IMR-90 (cell line): ENCODE results near the gene BFSP1. TPM values are rescaled to one million over a fixed set of nuclear protein-coding genes. Genes with fewer than 3 reads are reported as not detected.

ENCODE experiments used
- ATAC-seq: fragments of 200-7000 bp; cut with Tn5 transposase; 2 replicates; pipeline ENCODE4 v1.9.1; 2020; ENCODE audit warnings: low read depth, mild to moderate bottlenecking, moderate library complexity
- BruUV-seq: library from RNA; stranded (reverse); fragments of 400-500 nt; replicated peaks from 2 replicates; lab custom pipeline; 2021; lab: Mats Ljungman, UMichigan
- CTCF ChIA-PET: fragments of 300-600 bp; formaldehyde crosslinking; extraction: SDS; loops from one replicate; lab custom pipeline; 2021; ENCODE audit warnings: antibody characterized with exemption; lab: Yijun Ruan, JAX
- POLR2A ChIA-PET: fragments of 300-600 bp; sonication (Branson Sonifier 250); formaldehyde crosslinking; loops from one replicate; lab custom pipeline; 2022; ENCODE audit warnings: antibody characterized with exemption; ENCODE audit not compliant: unreplicated experiment; lab: Charles Lee
- DNase-seq: peaks from one replicate; pipeline ENCODE4 v3.0.0; 2013
- H2AFZ ChIP-seq: replicated peaks from 2 replicates; pipeline ENCODE3; 2013; ENCODE audit warnings: low read length, mild to moderate bottlenecking; ENCODE audit not compliant: poor library complexity
- H2AK5ac ChIP-seq: 2 replicates; pipeline ENCODE4 v1.6.1; 2013; ENCODE audit warnings: low read depth, low read length, inconsistent platforms
- H2AK9ac ChIP-seq: replicated peaks from 2 replicates; pipeline ENCODE3; 2013; ENCODE audit warnings: mild to moderate bottlenecking, low read depth, low read length, moderate library complexity; ENCODE audit not compliant: poor library complexity
- H2BK120ac ChIP-seq: 2 replicates; pipeline ENCODE4 v1.6.1; 2013; ENCODE audit warnings: low read depth, low read length, inconsistent platforms
- H2BK15ac ChIP-seq: 3 replicates; pipeline ENCODE4 v1.6.1; 2013; ENCODE audit warnings: low read depth, low read length, inconsistent platforms
- H2BK20ac ChIP-seq: 2 replicates; pipeline ENCODE4 v1.6.1; 2013; ENCODE audit warnings: low read depth, mild to moderate bottlenecking, inconsistent platforms, low read length, moderate library complexity
- H2BK5ac ChIP-seq: 2 replicates; pipeline ENCODE4 v1.6.1; 2013; ENCODE audit warnings: mild to moderate bottlenecking, low read depth, low read length, inconsistent platforms; ENCODE audit not compliant: poor library complexity, severe bottlenecking
- H3K14ac ChIP-seq: replicated peaks from 2 replicates; pipeline ENCODE4 v1.6.1; 2013; ENCODE audit warnings: low read depth, low read length, inconsistent platforms
- H3K18ac ChIP-seq: 2 replicates; pipeline ENCODE4 v1.6.1; 2013; ENCODE audit warnings: low read depth, low read length, control low read depth
- H3K23ac ChIP-seq: 2 replicates; pipeline ENCODE4 v1.6.1; 2013; ENCODE audit warnings: low read depth, low read length, inconsistent platforms
- H3K27ac ChIP-seq: 2 replicates; pipeline ENCODE4 v1.5.1; 2013; ENCODE audit warnings: mild to moderate bottlenecking, control low read depth, low read length; ENCODE audit not compliant: insufficient read depth
- H3K27me3 ChIP-seq: 2 replicates; pipeline ENCODE4 v1.6.1; 2013; ENCODE audit warnings: low read length; ENCODE audit not compliant: control insufficient read depth, insufficient read depth
- H3K36me3 ChIP-seq: 2 replicates; pipeline ENCODE4 v1.6.1; 2013; ENCODE audit warnings: low read length, mixed read lengths; ENCODE audit not compliant: control insufficient read depth, insufficient read depth
- H3K4ac ChIP-seq: 2 replicates; pipeline ENCODE4 v1.6.1; 2013; ENCODE audit warnings: low read depth, low read length, inconsistent platforms
- H3K4me1 ChIP-seq: 2 replicates; pipeline ENCODE4 v1.6.1; 2013; ENCODE audit warnings: low read length, mixed read lengths; ENCODE audit not compliant: control insufficient read depth, insufficient read depth
- H3K4me2 ChIP-seq: 2 replicates; pipeline ENCODE4 v1.6.1; 2013; ENCODE audit warnings: low read depth, mild to moderate bottlenecking, control low read depth, low read length, moderate library complexity
- H3K4me3 ChIP-seq: 2 replicates; pipeline ENCODE4 v1.5.1; 2013; ENCODE audit warnings: low read depth, mild to moderate bottlenecking, control low read depth, low read length, moderate library complexity; ENCODE audit not compliant: insufficient read depth
- H3K56ac ChIP-seq: 2 replicates; pipeline ENCODE4 v1.6.1; 2013; ENCODE audit warnings: low read length, inconsistent platforms; ENCODE audit not compliant: insufficient read depth; ENCODE audit errors: extremely low read depth
- H3K79me1 ChIP-seq, 2 experiments: 2 replicates each; pipeline ENCODE4 v1.6.1; 2013; ENCODE audit warnings: low read length in 2 of 2, inconsistent platforms in 1 of 2, low read depth in 1 of 2
- H3K9ac ChIP-seq: 2 replicates; pipeline ENCODE4 v1.6.1; 2013; ENCODE audit warnings: low read depth, low read length, control low read depth
- H3K9me1 ChIP-seq: 2 replicates; pipeline ENCODE4 v1.6.1; 2013; ENCODE audit warnings: low read length, inconsistent platforms; ENCODE audit not compliant: insufficient read depth
- H3K9me3 ChIP-seq: 2 replicates; pipeline ENCODE4 v1.6.1; 2013; ENCODE audit warnings: low read length; ENCODE audit not compliant: control insufficient read depth, insufficient read depth
- H4K20me1 ChIP-seq: 2 replicates; pipeline ENCODE4 v1.6.1; 2013; ENCODE audit warnings: low read length, inconsistent platforms; ENCODE audit not compliant: insufficient read depth
- H4K5ac ChIP-seq: 2 replicates; pipeline ENCODE4 v1.6.1; 2013; ENCODE audit warnings: mild to moderate bottlenecking, low read depth, low read length, control low read depth
- H4K8ac ChIP-seq, 2 experiments: 2 replicates each; pipeline ENCODE4 v1.6.1; 2013; ENCODE audit warnings: low read depth in 2 of 2, low read length in 2 of 2, control low read depth in 1 of 2, inconsistent platforms in 1 of 2
- H4K91ac ChIP-seq: 2 replicates; pipeline ENCODE4 v1.6.1; 2013; ENCODE audit warnings: low read depth, low read length, inconsistent platforms; ENCODE audit not compliant: insufficient read depth
- BHLHE40 ChIP-seq: fragments of 150-350 bp; IDR thresholded peaks from 2 replicates; pipeline ENCODE4 v1.6.1; 2016; ENCODE audit warnings: mild to moderate bottlenecking, low read depth, low read length
- CEBPB ChIP-seq: IDR thresholded peaks from 2 replicates; pipeline ENCODE4 v1.6.1; 2012; ENCODE audit warnings: low read depth, low read length, improper control_type of control experiment
- CHD1 ChIP-seq: IDR thresholded peaks from 2 replicates; pipeline ENCODE4 v1.6.1; 2012; ENCODE audit warnings: low read depth, low read length, improper control_type of control experiment
- FOS ChIP-seq: fragments of 150-350 bp; IDR thresholded peaks from 2 replicates; pipeline ENCODE4 v1.6.1; 2016; ENCODE audit warnings: low read depth, low read length
- MAFK ChIP-seq: IDR thresholded peaks from 2 replicates; pipeline ENCODE4 v1.6.1; 2012; ENCODE audit warnings: low read depth, low read length, improper control_type of control experiment
- MAZ ChIP-seq: IDR thresholded peaks from 2 replicates; pipeline ENCODE4 v1.6.1; 2012; ENCODE audit warnings: low read depth, mild to moderate bottlenecking, low read length, improper control_type of control experiment, moderate library complexity, borderline replicate concordance
- MXI1 ChIP-seq: IDR thresholded peaks from 2 replicates; pipeline ENCODE4 v1.6.1; 2012; ENCODE audit warnings: low read depth, mild to moderate bottlenecking, low read length, moderate library complexity, borderline replicate concordance
- NFE2L2 ChIP-seq: fragments of 150-350 bp; IDR thresholded peaks from 2 replicates; pipeline ENCODE4 v1.6.1; 2016; ENCODE audit warnings: low read depth, mild to moderate bottlenecking, low read length
- POLR2A ChIP-seq: IDR thresholded peaks from 2 replicates; pipeline ENCODE4 v1.6.1; 2012; ENCODE audit warnings: mild to moderate bottlenecking, low read depth, low read length
- RCOR1 ChIP-seq: IDR thresholded peaks from 2 replicates; pipeline ENCODE4 v1.6.1; 2012; ENCODE audit warnings: mild to moderate bottlenecking, low read length, improper control_type of control experiment; ENCODE audit not compliant: insufficient replicate concordance
- RFX5 ChIP-seq: IDR thresholded peaks from 2 replicates; pipeline ENCODE4 v1.8.0; 2012; ENCODE audit warnings: low read depth, mild to moderate bottlenecking, low read length, moderate library complexity
- SMC3 ChIP-seq: fragments of 150-350 bp; IDR thresholded peaks from 2 replicates; pipeline ENCODE4 v1.6.1; 2016; ENCODE audit warnings: low read depth, mild to moderate bottlenecking, antibody characterized with exemption, low read length, moderate library complexity
- WGBS, 2 experiments: methylation state at CpG; one replicate each; pipeline versions ENCODE4 v1.1.5 to v1.1.7; 2013; ENCODE audit warnings: missing lambda C conversion rate in 2 of 2; ENCODE audit not compliant: insufficient read length in 1 of 2; ENCODE audit errors: extremely low coverage in 2 of 2; 5-methylcytosine and 5-hydroxymethylcytosine counted together
- dilution Hi-C: fragments of 300-500 bp; cut with HindIII; formaldehyde crosslinking; loops from one replicate; pipeline ENCODE4 v1.14.3; 2018; ENCODE audit warnings: low sequenced_read_pairs; ENCODE audit not compliant: unreplicated experiment
- in situ Hi-C: fragments of 300-500 bp; cut with MboI; formaldehyde crosslinking; loops from 3 replicates; pipeline ENCODE4 v1.14.3; 2019; ENCODE audit warnings: low sequenced_read_pairs, inconsistent platforms, mixed read lengths
- intact Hi-C: fragments of 100-400 bp; cut with micrococcal nuclease; formaldehyde crosslinking; loops from 2 replicates; pipeline ENCODE4 v1.10.0; 2022
- polyA plus RNA-seq, 3 experiments: library from polyadenylated mRNA; depleted of rRNA; stranded (reverse); fragments of >200 nt; gene quantifications; 2 replicates each; pipeline ENCODE4 v1.2.3, GENCODE V29; 2012; ENCODE audit warnings: low replicate concordance in 1 of 3
- total RNA-seq: library from RNA; depleted of rRNA; stranded (reverse); fragments of >200 nt; gene quantifications from 2 replicates; pipeline ENCODE4 v1.2.3, GENCODE V29; 2012
- TF ChIP-seq, protein P1 (sequence below): fragments of 150-350 bp; IDR thresholded peaks from 2 replicates; pipeline ENCODE4 v1.6.1; 2016; ENCODE audit warnings: low read depth, mild to moderate bottlenecking, low read length, moderate library complexity, borderline replicate concordance
- TF ChIP-seq, protein P2 (sequence below): conservative IDR thresholded peaks from 2 replicates; pipeline ENCODE4 v1.5.1; 2012; ENCODE audit warnings: mild to moderate bottlenecking, low read depth, low read length, improper control_type of control experiment
- TF ChIP-seq, protein P3 (sequence below): fragments of 150-350 bp; IDR thresholded peaks from 2 replicates; pipeline ENCODE4 v1.6.1; 2017; ENCODE audit warnings: mild to moderate bottlenecking, antibody characterized with exemption, low read length, low read depth

Gene BFSP1
- total and polyA plus RNA-seq, 2 of the 4 experiments (the other 2 are of a cell fraction) = 1.1 to 2.0 TPM

DNA sequence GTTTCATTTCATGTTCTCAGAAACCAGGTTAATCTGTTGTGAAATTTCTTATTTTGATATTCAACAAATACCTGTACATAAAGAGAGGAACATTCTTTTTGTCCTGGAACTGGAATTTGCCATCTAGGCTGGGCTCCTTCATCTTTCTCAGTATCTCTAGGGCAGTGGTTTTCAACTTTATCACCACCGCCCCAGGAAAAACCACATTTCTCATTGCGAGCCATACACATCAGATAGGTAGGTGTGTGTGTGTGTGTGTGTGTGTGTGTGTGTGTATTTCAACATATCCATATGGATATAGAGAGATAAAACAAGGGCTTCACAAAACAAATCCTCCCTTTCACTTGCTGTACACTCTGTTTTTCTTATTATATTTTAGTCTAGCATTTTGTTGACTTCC is 24.1 kb downstream of the BFSP1 start:
- ATAC-seq = no peak
- WGBS, 2 experiments = no CpG with 5 or more reads among the region's 2 CpGs
- CTCF ChIA-PET = no interaction called here
- Histone ChIP-seq H3K4me3 (no peak overlapping the region), H3K27ac (no peak overlapping the region), H3K56ac (no peak overlapping the region), H3K9ac (no peak overlapping the region), H2AK5ac (no peak overlapping the region), H2BK120ac (no peak overlapping the region), H3K23ac (no peak overlapping the region), H3K9me3 (no peaks in the 10 kb centered on the region), H4K20me1 (no peaks in the 10 kb centered on the region), H2BK15ac (no peak overlapping the region), H3K4ac (no peak overlapping the region), H2AFZ (no peak overlapping the region), H3K27me3 (peaks cover 7% of the 10 kb centered on the region; the same call in 1 of the 2 replicates), H3K4me1 (peaks cover 4% of the 10 kb centered on the region; the same call in 1 of the 2 replicates), H2BK5ac (no peak overlapping the region), H2BK20ac (no peak overlapping the region), H2AK9ac (no peak overlapping the region), H4K5ac (no peak overlapping the region), H3K9me1 (no peaks in the 10 kb centered on the region), H3K18ac (no peak overlapping the region), H3K4me2 (no peak overlapping the region), H3K36me3 (no peaks in the 10 kb centered on the region), H3K14ac (no peak overlapping the region), H3K79me1 (no peaks in the 10 kb centered on the region), H4K8ac (no peak overlapping the region), H4K91ac (no peak overlapping the region)
- intact Hi-C loops = loop anchor here (5.0 to 10.0 kb wide), 2 partner anchors 108 to 390 kb away; no protein-coding TSS in a partner anchor
- no peak for DNase-seq
- BruUV-seq = no TSS peak
- TF ChIP-seq POLR2A (no peak), BHLHE40 (no peak), CHD1 (no peak), SMC3 (no peak), CEBPB (no peak), RCOR1 (no peak), RFX5 (no peak), MAFK (no peak), NFE2L2 (no peak), MAZ (no peak), MXI1 (no peak), FOS (no peak)
- TF ChIP-seq, protein P1, sequence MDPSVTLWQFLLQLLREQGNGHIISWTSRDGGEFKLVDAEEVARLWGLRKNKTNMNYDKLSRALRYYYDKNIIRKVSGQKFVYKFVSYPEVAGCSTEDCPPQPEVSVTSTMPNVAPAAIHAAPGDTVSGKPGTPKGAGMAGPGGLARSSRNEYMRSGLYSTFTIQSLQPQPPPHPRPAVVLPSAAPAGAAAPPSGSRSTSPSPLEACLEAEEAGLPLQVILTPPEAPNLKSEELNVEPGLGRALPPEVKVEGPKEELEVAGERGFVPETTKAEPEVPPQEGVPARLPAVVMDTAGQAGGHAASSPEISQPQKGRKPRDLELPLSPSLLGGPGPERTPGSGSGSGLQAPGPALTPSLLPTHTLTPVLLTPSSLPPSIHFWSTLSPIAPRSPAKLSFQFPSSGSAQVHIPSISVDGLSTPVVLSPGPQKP = no peak
- TF ChIP-seq, protein P2, sequence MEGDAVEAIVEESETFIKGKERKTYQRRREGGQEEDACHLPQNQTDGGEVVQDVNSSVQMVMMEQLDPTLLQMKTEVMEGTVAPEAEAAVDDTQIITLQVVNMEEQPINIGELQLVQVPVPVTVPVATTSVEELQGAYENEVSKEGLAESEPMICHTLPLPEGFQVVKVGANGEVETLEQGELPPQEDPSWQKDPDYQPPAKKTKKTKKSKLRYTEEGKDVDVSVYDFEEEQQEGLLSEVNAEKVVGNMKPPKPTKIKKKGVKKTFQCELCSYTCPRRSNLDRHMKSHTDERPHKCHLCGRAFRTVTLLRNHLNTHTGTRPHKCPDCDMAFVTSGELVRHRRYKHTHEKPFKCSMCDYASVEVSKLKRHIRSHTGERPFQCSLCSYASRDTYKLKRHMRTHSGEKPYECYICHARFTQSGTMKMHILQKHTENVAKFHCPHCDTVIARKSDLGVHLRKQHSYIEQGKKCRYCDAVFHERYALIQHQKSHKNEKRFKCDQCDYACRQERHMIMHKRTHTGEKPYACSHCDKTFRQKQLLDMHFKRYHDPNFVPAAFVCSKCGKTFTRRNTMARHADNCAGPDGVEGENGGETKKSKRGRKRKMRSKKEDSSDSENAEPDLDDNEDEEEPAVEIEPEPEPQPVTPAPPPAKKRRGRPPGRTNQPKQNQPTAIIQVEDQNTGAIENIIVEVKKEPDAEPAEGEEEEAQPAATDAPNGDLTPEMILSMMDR = no peak
- TF ChIP-seq, protein P3, sequence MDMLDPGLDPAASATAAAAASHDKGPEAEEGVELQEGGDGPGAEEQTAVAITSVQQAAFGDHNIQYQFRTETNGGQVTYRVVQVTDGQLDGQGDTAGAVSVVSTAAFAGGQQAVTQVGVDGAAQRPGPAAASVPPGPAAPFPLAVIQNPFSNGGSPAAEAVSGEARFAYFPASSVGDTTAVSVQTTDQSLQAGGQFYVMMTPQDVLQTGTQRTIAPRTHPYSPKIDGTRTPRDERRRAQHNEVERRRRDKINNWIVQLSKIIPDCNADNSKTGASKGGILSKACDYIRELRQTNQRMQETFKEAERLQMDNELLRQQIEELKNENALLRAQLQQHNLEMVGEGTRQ = no peak
- dilution Hi-C loops = no loop called here
- in situ Hi-C loops = loop anchor here (10.0 kb wide), 1 partner anchor 768 kb away; no protein-coding TSS in a partner anchor
- POLR2A ChIA-PET = no interaction called here
